H1 (cell line): ENCODE data around the gene KCTD10. TPM values are rescaled to one million over a fixed set of nuclear protein-coding genes. Genes with fewer than 3 reads are reported as not detected.

Experiments
- CTCF ChIA-PET: fragments of 300-600 bp; sonication (Branson Sonifier 250); formaldehyde crosslinking; loops from one replicate; lab custom pipeline; 2021; ENCODE audit not compliant: partially characterized antibody; lab: Charles Lee
- POLR2A ChIA-PET: fragments of 300-600 bp; sonication (Branson Sonifier 250); formaldehyde crosslinking; loops from one replicate; lab custom pipeline; 2021; ENCODE audit warnings: inconsistent platforms; ENCODE audit not compliant: partially characterized antibody; lab: Charles Lee
- DNase-seq, 2 experiments: peaks; one replicate each; pipeline versions ENCODE4 v3.0.0 to v3.0.0-alpha.2; 2010 to 2022; ENCODE audit warnings: low spot score in 2 of 2, low read depth in 1 of 2, mixed read lengths in 1 of 2
- FAIRE-seq: peaks from 2 replicates; lab custom pipeline; 2011; peaks lifted over from hg19 to GRCh38; lab: Jason Lieb, UNC
- H2AFZ ChIP-seq: 2 replicates; pipeline ENCODE4 v1.8.1; 2012; ENCODE audit warnings: low read length, inconsistent platforms
- H2AK5ac ChIP-seq: 2 replicates; pipeline ENCODE4 v1.6.1; 2013; ENCODE audit warnings: low read depth, low read length
- H2BK120ac ChIP-seq: replicated peaks from 2 replicates; pipeline ENCODE3; 2013; ENCODE audit warnings: low read depth, low read length, inconsistent platforms
- H2BK12ac ChIP-seq: 2 replicates; pipeline ENCODE4 v1.6.1; 2013; ENCODE audit warnings: low read depth, low read length
- H2BK15ac ChIP-seq: 2 replicates; pipeline ENCODE4 v1.6.1; 2013; ENCODE audit warnings: low read length
- H2BK20ac ChIP-seq: 2 replicates; pipeline ENCODE4 v1.6.1; 2013; ENCODE audit warnings: low read length
- H2BK5ac ChIP-seq: 2 replicates; pipeline ENCODE4 v1.6.1; 2013; ENCODE audit warnings: low read depth, low read length
- H3K14ac ChIP-seq: 2 replicates; pipeline ENCODE4 v1.6.1; 2013; ENCODE audit warnings: inconsistent platforms; ENCODE audit not compliant: insufficient read length
- H3K18ac ChIP-seq: 2 replicates; pipeline ENCODE4 v1.6.1; 2013; ENCODE audit warnings: low read length; ENCODE audit errors: extremely low read depth
- H3K23ac ChIP-seq: 2 replicates; pipeline ENCODE4 v1.6.1; 2013; ENCODE audit warnings: inconsistent platforms; ENCODE audit not compliant: insufficient read length
- H3K23me2 ChIP-seq: 2 replicates; pipeline ENCODE4 v1.6.1; 2013; ENCODE audit warnings: low read depth, low read length
- H3K27ac ChIP-seq: 2 replicates; pipeline ENCODE4 v1.6.1; 2011; ENCODE audit warnings: low read depth, low read length, inconsistent platforms
- H3K27me3 ChIP-seq, 4 experiments: replicated peaks in 1 of 4; 1 replicate in 1 of 4; 2 replicates in 3 of 4; pipeline versions ENCODE4 v1.6.1 to v1.8.1; 2011 to 2013; ENCODE audit warnings: low read length in 3 of 4, mild to moderate bottlenecking in 3 of 4, inconsistent platforms in 2 of 4, mixed read lengths in 2 of 4, moderate library complexity in 1 of 4; ENCODE audit not compliant: control insufficient read depth in 3 of 4, insufficient read depth in 3 of 4; ENCODE audit errors: extremely low read depth in 1 of 4
- H3K36me3 ChIP-seq, 4 experiments: 2 replicates each; pipeline versions ENCODE4 v1.6.1 to v1.8.1; 2011 to 2013; ENCODE audit warnings: mild to moderate bottlenecking in 4 of 4, low read length in 3 of 4, moderate library complexity in 2 of 4, control low read depth in 1 of 4, inconsistent platforms in 1 of 4; ENCODE audit not compliant: insufficient read depth in 4 of 4, control insufficient read depth in 2 of 4
- H3K4ac ChIP-seq: replicated peaks from 2 replicates; pipeline ENCODE3; 2013; ENCODE audit warnings: low read length, low read depth, mixed read lengths, inconsistent platforms; ENCODE audit not compliant: insufficient read length
- H3K4me1 ChIP-seq, 4 experiments: replicated peaks in 1 of 4; 1 replicate in 1 of 4; 2 replicates in 3 of 4; pipeline versions ENCODE4 v1.6.1 to v1.8.1; 2011 to 2013; ENCODE audit warnings: low read length in 3 of 4, inconsistent platforms in 2 of 4, mixed read lengths in 1 of 4; ENCODE audit not compliant: insufficient read depth in 4 of 4, control insufficient read depth in 3 of 4
- H3K4me2 ChIP-seq, 2 experiments: 2 replicates each; pipeline versions ENCODE4 v1.6.1 to v1.8.1; 2011 to 2013; ENCODE audit warnings: low read depth in 2 of 2, low read length in 2 of 2, control low read depth in 1 of 2, inconsistent platforms in 1 of 2, mild to moderate bottlenecking in 1 of 2; ENCODE audit not compliant: insufficient read depth in 1 of 2
- H3K4me3 ChIP-seq, 4 experiments: fragments of 200-600, 300-600 bp in 1 of 4; sonication (generic), shearing (Covaris generic), sonication (Bioruptor Twin) in 1 of 4; 2 replicates each; pipeline versions ENCODE4 v1.5.1 to v1.8.1; 2011 to 2016; ENCODE audit warnings: low read length in 4 of 4, low read depth in 3 of 4, control low read depth in 2 of 4, inconsistent platforms in 2 of 4, mild to moderate bottlenecking in 2 of 4, mixed read lengths in 1 of 4, moderate library complexity in 1 of 4; ENCODE audit not compliant: insufficient read depth in 2 of 4; ENCODE audit errors: extremely low read depth in 1 of 4
- H3K56ac ChIP-seq: replicated peaks from 2 replicates; pipeline ENCODE3; 2013; ENCODE audit warnings: low read depth, mild to moderate bottlenecking, mixed read lengths, low read length, inconsistent platforms; ENCODE audit not compliant: insufficient read length
- H3K79me1 ChIP-seq: 2 replicates; pipeline ENCODE4 v1.6.1; 2013; ENCODE audit warnings: low read depth, low read length, control low read depth
- H3K79me2 ChIP-seq, 2 experiments: 2 replicates each; pipeline versions ENCODE4 v1.6.1 to v1.8.1; 2012 to 2013; ENCODE audit warnings: low read length in 2 of 2, mild to moderate bottlenecking in 2 of 2, inconsistent platforms in 1 of 2; ENCODE audit not compliant: insufficient read depth in 2 of 2, control insufficient read depth in 1 of 2
- H3K9ac ChIP-seq, 4 experiments: replicated peaks in 1 of 4; 1 replicate in 1 of 4; 2 replicates in 3 of 4; pipeline versions ENCODE4 v1.6.1 to v1.8.1; 2011 to 2013; ENCODE audit warnings: low read depth in 3 of 4, low read length in 3 of 4, control low read depth in 2 of 4, mild to moderate bottlenecking in 2 of 4, moderate library complexity in 2 of 4, inconsistent platforms in 1 of 4; ENCODE audit errors: extremely low read depth in 1 of 4
- H3K9me3 ChIP-seq, 2 experiments: 2 replicates each; pipeline versions ENCODE4 v1.6.1 to v1.8.1; 2012 to 2013; ENCODE audit warnings: mild to moderate bottlenecking in 2 of 2, moderate library complexity in 2 of 2, control low read depth in 1 of 2, inconsistent platforms in 1 of 2, low read depth in 1 of 2, low read length in 1 of 2, mixed read lengths in 1 of 2; ENCODE audit not compliant: insufficient read depth in 2 of 2
- H4K20me1 ChIP-seq, 2 experiments: replicated peaks in 1 of 2; 2 replicates each; pipeline versions ENCODE3 to v1.8.1; 2011 to 2013; ENCODE audit warnings: inconsistent platforms in 2 of 2, low read length in 2 of 2, mild to moderate bottlenecking in 1 of 2; ENCODE audit not compliant: insufficient read depth in 2 of 2, control insufficient read depth in 1 of 2
- H4K5ac ChIP-seq: 2 replicates; pipeline ENCODE4 v1.6.1; 2013; ENCODE audit warnings: low read length, low read depth, mixed read lengths, inconsistent platforms; ENCODE audit not compliant: insufficient read length
- H4K8ac ChIP-seq: 2 replicates; pipeline ENCODE4 v1.8.0; 2013; ENCODE audit warnings: mild to moderate bottlenecking, moderate library complexity, low read length, inconsistent platforms; ENCODE audit not compliant: insufficient read depth; ENCODE audit errors: extremely low read depth
- H4K91ac ChIP-seq: replicated peaks from 2 replicates; pipeline ENCODE3; 2013; ENCODE audit warnings: low read length, mixed read lengths, inconsistent platforms; ENCODE audit not compliant: insufficient read length
- BRCA1 ChIP-seq: IDR thresholded peaks from 2 replicates; pipeline ENCODE4 v1.6.1; 2012; ENCODE audit warnings: low read depth, low read length, improper control_type of control experiment
- CBX5 ChIP-seq: fragments of 300-800, 300-1000 bp; sonication (generic); IDR thresholded peaks from 2 replicates; pipeline ENCODE4 v1.7.1; 2016; ENCODE audit warnings: antibody characterized with exemption, low read length, low read depth
- CTBP2 ChIP-seq: IDR thresholded peaks from 2 replicates; pipeline ENCODE4 v1.7.0; 2011; ENCODE audit warnings: borderline replicate concordance, mild to moderate bottlenecking, moderate library complexity, mixed read lengths, low read length; ENCODE audit not compliant: insufficient read depth, insufficient read length
- EGR1 ChIP-seq: IDR thresholded peaks from 2 replicates; pipeline ENCODE4 v1.6.1; 2011; ENCODE audit warnings: low read depth, low read length, borderline replicate concordance
- KDM1A ChIP-seq: fragments of 200-600, 300-600 bp; sonication (generic); IDR thresholded peaks from 2 replicates; pipeline ENCODE4 v1.7.1; 2016; ENCODE audit warnings: mild to moderate bottlenecking, low read length, borderline replicate concordance
- KDM4A ChIP-seq: IDR thresholded peaks from one replicate; pipeline ENCODE4 v1.7.1; 2012; ENCODE audit warnings: low read depth, mild to moderate bottlenecking, moderate library complexity, low read length, inconsistent platforms; ENCODE audit not compliant: severe bottlenecking
- NRF1 ChIP-seq: IDR thresholded peaks from 2 replicates; pipeline ENCODE4 v1.6.1; 2011; ENCODE audit warnings: mild to moderate bottlenecking, low read depth, low read length, improper control_type of control experiment
- PHF8 ChIP-seq: fragments of 200-600 bp; sonication (generic); conservative IDR thresholded peaks from 2 replicates; pipeline ENCODE4 v1.7.1; 2012; ENCODE audit warnings: low read depth, mild to moderate bottlenecking, inconsistent platforms, low read length, moderate library complexity
- SIN3A ChIP-seq, 2 experiments: IDR thresholded peaks in 1 of 2; conservative IDR thresholded peaks in 1 of 2; 2 replicates each; pipeline ENCODE4 v1.6.1; 2011 to 2012; ENCODE audit warnings: low read length in 2 of 2, improper control_type of control experiment in 1 of 2, low read depth in 1 of 2, mild to moderate bottlenecking in 1 of 2
- SIX5 ChIP-seq: IDR thresholded peaks from 2 replicates; pipeline ENCODE4 v1.6.1; 2011; ENCODE audit warnings: mild to moderate bottlenecking, low read depth, low read length
- YY1 ChIP-seq: IDR thresholded peaks from 2 replicates; pipeline ENCODE4 v1.6.1; 2011; ENCODE audit warnings: low read depth, mild to moderate bottlenecking, low read length
- ZNF274 ChIP-seq: IDR thresholded peaks from 2 replicates; pipeline ENCODE4 v1.7.0; 2012; ENCODE audit warnings: low read length, borderline replicate concordance; ENCODE audit errors: extremely low read depth
- WGBS, 2 experiments: shearing (Covaris generic) in 1 of 2; methylation state at CpG; one replicate each; pipeline versions ENCODE4 v1.1.6 to v1.1.7; 2013 to 2015; ENCODE audit warnings: low lambda C conversion rate in 2 of 2, mixed read lengths in 2 of 2, inconsistent platforms in 1 of 2, low coverage in 1 of 2, missing lambda C conversion rate in 1 of 2; ENCODE audit not compliant: insufficient replicate concordance in 2 of 2, insufficient coverage in 1 of 2, insufficient read length in 1 of 2; ENCODE audit errors: extremely low coverage in 1 of 2, missing lambda C conversion rate in 1 of 2; 5-methylcytosine and 5-hydroxymethylcytosine counted together
- polyA plus RNA-seq, 7 experiments: library from polyadenylated mRNA; depleted of rRNA in 3 of 7; stranded (reverse) in 5 of 7; unstranded in 2 of 7; fragments of >200 nt in 5 of 7; fragments of 200-250 nt in 2 of 7; gene quantifications; 1 replicate in 5 of 7; 2 replicates in 1 of 7; 4 replicates in 1 of 7; pipeline versions ENCODE4 v1.2.1 to v1.2.3, GENCODE V29; 2011 to 2013; ENCODE audit warnings: missing spikeins in 2 of 7, mixed read lengths in 2 of 7
- total RNA-seq: library from RNA; stranded (reverse); fragmentation: NEBNext Ultra II Directional; extraction: Animal tissue kit (Norgen Biotek cat#: 25700); gene quantifications from 2 replicates; pipeline ENCODE4 v1.2.1, GENCODE V29; 2021

KCTD10 gene
- total and polyA plus RNA-seq, 2 of the 8 experiments (the other 6 are each of a cell fraction or from before 2014, with no cell fraction given): 45.3 to 52.4 TPM

DNA sequence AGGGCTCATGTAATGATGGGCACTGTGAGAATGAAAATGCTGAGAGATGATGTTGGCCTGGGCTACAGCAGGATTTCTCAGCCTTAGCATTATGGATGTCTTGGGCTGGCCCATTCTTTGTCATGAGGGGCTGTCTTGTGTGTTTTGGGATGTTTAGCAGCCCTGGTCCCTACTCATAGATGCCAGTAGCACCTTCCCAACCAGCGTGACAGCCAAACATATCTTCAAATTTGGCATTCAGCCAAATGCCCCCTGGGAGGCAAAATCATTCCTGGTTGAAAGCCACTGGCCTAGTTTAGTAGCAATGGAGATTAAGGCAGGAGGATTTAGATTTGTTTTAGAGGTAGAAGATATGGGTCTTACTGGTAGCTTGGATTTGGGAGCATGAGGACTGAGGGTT lies 27.0 kb upstream of the KCTD10 start:
- Histone ChIP-seq H2BK12ac (no peak overlapping the region), H2BK15ac (no peak overlapping the region), H3K4me3 (no peak overlapping the region), H2AFZ (no peak overlapping the region), H2BK120ac (no peak overlapping the region), H3K9ac (no peak overlapping the region), H4K8ac (no peak overlapping the region), H3K79me2 (no peaks in the 10 kb centered on the region), H3K27me3 (no peaks in the 10 kb centered on the region), H3K79me1 (no peaks in the 10 kb centered on the region), H3K56ac (peak overlapping the region; percentile 32), H3K14ac (no peak overlapping the region), H3K4me2 (no peak overlapping the region), H3K23ac (no peak overlapping the region), H4K20me1 (no peaks in the 10 kb centered on the region), H3K23me2 (no peaks in the 10 kb centered on the region), H3K27ac (no peak overlapping the region), H2AK5ac (no peak overlapping the region), H2BK20ac (no peak overlapping the region), H4K91ac (no peak overlapping the region), H4K5ac (no peak overlapping the region), H3K9me3 (no peaks in the 10 kb centered on the region), H3K36me3 (peaks cover 2 to 35% (median 22%) of the 10 kb centered on the region in 4 experiments), H3K18ac (no peak overlapping the region), H2BK5ac (no peak overlapping the region), H3K4ac (no peak overlapping the region), H3K4me1 (no peaks in the 10 kb centered on the region)
- ChIA-PET POLR2A (no interaction called here), CTCF (interaction anchor here (1.0 to 4.8 kb wide), 3 partner anchors 15 to 71 kb away, joined by 3 to 29 read pairs (median 3); no protein-coding TSS in a partner anchor)
- WGBS, 2 experiments: 94% methylated on average over 1 of the region's 1 CpG; no CpG with 5 or more reads in 1 of the 2 experiments
- TF ChIP-seq SIX5 (no peak), BRCA1 (no peak), CTBP2 (no peak), CBX5 (no peak), SIN3A (conservative IDR thresholded peaks at IDR 0.05 in 1 of 2, IDR thresholded peaks at IDR 0.05 in 1 of 2; ENCODE audit: low read depth in 1 of 2, low read length in 2 of 2) (no peak), KDM1A (no peak), NRF1 (no peak), YY1 (no peak), KDM4A (no peak), EGR1 (no peak), PHF8 (no peak), ZNF274 (no peak)
- no peak for DNase-seq
- no peak for FAIRE-seq
